ENCODE measurements around the gene RHPN2. TPM values are rescaled to one million over a fixed set of nuclear protein-coding genes. Genes with fewer than 3 reads are reported as not detected.

The RHPN2 gene
- total and polyA plus RNA-seq, 2 of the 13 experiments (the other 11 are each of a cell fraction or from before 2014, with no cell fraction given) = 20.3 to 48.0 TPM

- ATAC-seq (no peak), FAIRE-seq (no peak), DNase-seq (ENCODE audit: low spot score) (no peak)
- no peak overlapping the region for H3K4me2 ChIP-seq (ENCODE audit: low read depth, low read length)
- intact Hi-C loops (cut with micrococcal nuclease; ENCODE audit: unreplicated experiment) = no loop called here
- WGBS (ENCODE audit: low lambda C conversion rate) = 94% methylated on average over 8 of the region's 8 CpGs
- H3K36me3 ChIP-seq (replicated peaks in 1 of 2; ENCODE audit: control insufficient read depth in 1 of 2, insufficient read depth in 2 of 2, low read length in 2 of 2) = peaks cover 10 to 13% of the 10 kb centered on the region in 2 experiments; a peak in 3 of 5 replicates
- H3K9me3 ChIP-seq (ENCODE audit: low read length) = peaks cover 6% of the 10 kb centered on the region; the same call in 1 of the 2 replicates
- POLR2A ChIA-PET = interaction anchor here (2.1 kb wide), 1 partner anchor 9 kb away, joined by 14 read pairs; no protein-coding TSS in a partner anchor
- H3K4me1 ChIP-seq (ENCODE audit: insufficient read depth, low read length) = peaks cover 7% of the 10 kb centered on the region
- H2AFZ ChIP-seq (ENCODE audit: low read length) = no peak overlapping the region
- H3K27me3 ChIP-seq (ENCODE audit: control insufficient read depth in 1 of 2, insufficient read depth in 2 of 2, low read length in 2 of 2) = no peaks in the 10 kb centered on the region
- peaks cover 58% of the 10 kb centered on the region for H3K79me2 ChIP-seq (ENCODE audit: insufficient read depth, low read length)
- CTCF ChIA-PET (ENCODE audit: low intra/inter-chr PET ratio, low total read pairs) = no interaction called here
- BruUV-seq (replicated peaks) = no TSS peak
- no peaks in the 10 kb centered on the region for H4K20me1 ChIP-seq (ENCODE audit: insufficient read depth, low read length)
- no peak overlapping the region for H3K4me3 ChIP-seq (replicated peaks in 1 of 3; ENCODE audit: insufficient read depth in 1 of 3, low read depth in 2 of 3, low read length in 3 of 3)
- no peak overlapping the region for H3K9ac ChIP-seq (ENCODE audit: insufficient read depth, low read depth, low read length)
- in situ Hi-C loops (cut with HindIII; ENCODE audit: extremely low pct_ligation_motif_present, low pct_unique_long_range_greater_than_20kb) = no loop called here
- H3K27ac ChIP-seq (ENCODE audit: extremely low read length, insufficient read depth, low read length) = peak overlapping the region; percentile 24
- TF ChIP-seq NFKB2 (CRISPR knock-in tag; IDR thresholded peaks at IDR 0.05; ENCODE audit: borderline replicate concordance) (no peak), SOX13 (IDR thresholded peaks at IDR 0.05) (no peak), SOX13 (CRISPR knock-in tag; conservative IDR thresholded peaks at IDR 0.05 in 1 of 2, IDR thresholded peaks at IDR 0.05 in 1 of 2) (peak in 1 of 2 experiments; percentile 51; a peak in 1 of 4 replicates), SNAPC5 (CRISPR knock-in tag; IDR thresholded peaks at IDR 0.05; ENCODE audit: borderline replicate concordance) (no peak), LBX2 (CRISPR knock-in tag; IDR thresholded peaks at IDR 0.05; ENCODE audit: borderline replicate concordance) (no peak), CREB1 (IDR thresholded peaks at IDR 0.05) (no peak), CREB1 (CRISPR knock-in tag; IDR thresholded peaks at IDR 0.05) (no peak)
Observed at GRCh38 chr19:33032218-33032781, 32.4 kb downstream of the RHPN2 start.

Data from HepG2 (cell line).